Measurements from ENCODE around the gene RAB33B.
"Not testable (repeated sequence)": the region's sequence is repeated elsewhere in the genome, so short reads cannot be mapped to it uniquely, and the experiment has no call there.

RAB33B gene

DNA sequence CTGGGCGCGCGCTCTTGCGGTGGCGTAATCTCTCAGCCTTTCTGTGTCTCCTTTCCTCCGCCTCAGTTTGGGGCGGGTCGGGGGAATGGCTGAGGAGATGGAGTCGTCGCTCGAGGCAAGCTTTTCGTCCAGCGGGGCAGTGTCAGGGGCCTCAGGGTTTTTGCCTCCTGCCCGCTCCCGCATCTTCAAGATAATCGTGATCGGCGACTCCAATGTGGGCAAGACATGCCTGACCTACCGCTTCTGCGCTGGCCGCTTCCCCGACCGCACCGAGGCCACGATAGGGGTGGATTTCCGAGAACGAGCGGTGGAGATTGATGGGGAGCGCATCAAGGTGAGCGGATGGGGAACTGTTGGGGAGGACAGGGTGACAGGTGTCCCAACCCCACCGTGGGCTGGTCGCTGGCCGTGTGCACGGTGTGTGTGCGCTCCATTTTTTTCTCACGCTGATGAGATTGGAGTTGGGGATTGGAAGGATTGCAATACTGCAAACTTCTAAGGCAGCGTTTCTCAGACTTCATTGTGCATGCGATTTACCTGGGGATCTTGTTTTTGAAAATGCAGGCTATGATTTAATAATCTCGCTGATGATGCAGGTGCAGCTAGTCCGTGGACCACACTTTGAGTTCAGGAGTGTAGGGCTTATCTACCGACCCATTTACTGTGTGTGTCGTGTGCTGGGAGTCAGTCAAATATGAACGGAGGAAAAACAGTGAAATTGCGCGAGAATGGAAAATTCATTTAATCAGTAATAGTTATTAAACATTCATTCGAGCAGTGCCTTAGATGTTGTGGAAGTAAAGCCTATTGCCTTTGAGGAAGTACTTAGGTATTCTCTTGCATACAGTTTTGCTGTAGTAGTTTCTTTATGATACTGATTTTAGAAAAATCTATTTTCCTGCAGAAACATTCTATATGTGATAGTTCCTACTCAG is at the start of gene RAB33B:
Gene RAB33B, plus strand, starts transcription at position 11 of the 935 bp plus-strand sequence. Its CDS starts 75 bp downstream, at position 86.
- TF ChIP-seq, protein P1, sequence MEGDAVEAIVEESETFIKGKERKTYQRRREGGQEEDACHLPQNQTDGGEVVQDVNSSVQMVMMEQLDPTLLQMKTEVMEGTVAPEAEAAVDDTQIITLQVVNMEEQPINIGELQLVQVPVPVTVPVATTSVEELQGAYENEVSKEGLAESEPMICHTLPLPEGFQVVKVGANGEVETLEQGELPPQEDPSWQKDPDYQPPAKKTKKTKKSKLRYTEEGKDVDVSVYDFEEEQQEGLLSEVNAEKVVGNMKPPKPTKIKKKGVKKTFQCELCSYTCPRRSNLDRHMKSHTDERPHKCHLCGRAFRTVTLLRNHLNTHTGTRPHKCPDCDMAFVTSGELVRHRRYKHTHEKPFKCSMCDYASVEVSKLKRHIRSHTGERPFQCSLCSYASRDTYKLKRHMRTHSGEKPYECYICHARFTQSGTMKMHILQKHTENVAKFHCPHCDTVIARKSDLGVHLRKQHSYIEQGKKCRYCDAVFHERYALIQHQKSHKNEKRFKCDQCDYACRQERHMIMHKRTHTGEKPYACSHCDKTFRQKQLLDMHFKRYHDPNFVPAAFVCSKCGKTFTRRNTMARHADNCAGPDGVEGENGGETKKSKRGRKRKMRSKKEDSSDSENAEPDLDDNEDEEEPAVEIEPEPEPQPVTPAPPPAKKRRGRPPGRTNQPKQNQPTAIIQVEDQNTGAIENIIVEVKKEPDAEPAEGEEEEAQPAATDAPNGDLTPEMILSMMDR (IDR thresholded peaks at IDR 0.05; ENCODE audit: borderline replicate concordance, control extremely low read depth, extremely low read depth, insufficient read depth, missing control alignments), result no peak
- in situ Hi-C loops (cut with MboI; ENCODE audit: low sequenced_read_pairs, unreplicated experiment), result no loop called here
- no peak for DNase-seq (ENCODE audit: low spot score)

GRCh38 chr4:139410312-139410711 is 43.6 kb upstream of the RAB33B start:
- DNase-seq (ENCODE audit: low spot score), result no peak
- in situ Hi-C loops (cut with MboI; ENCODE audit: low sequenced_read_pairs, unreplicated experiment), result no loop called here
- TF ChIP-seq, protein P1 (IDR thresholded peaks at IDR 0.05; ENCODE audit: borderline replicate concordance, control extremely low read depth, extremely low read depth, insufficient read depth, missing control alignments), result no peak

- in situ Hi-C loops (cut with MboI; ENCODE audit: low sequenced_read_pairs, unreplicated experiment); DNase-seq (ENCODE audit: low spot score): not testable (repeated sequence)
These were observed 39.2 kb upstream of the RAB33B start for GRCh38 chr4:139414671-139415210.

GRCh38 chr4:139416073-139416673 is 37.7 kb upstream of the RAB33B start:
- TF ChIP-seq, protein P1 (IDR thresholded peaks at IDR 0.05; ENCODE audit: borderline replicate concordance, control extremely low read depth, extremely low read depth, insufficient read depth, missing control alignments), result peak; percentile 34

GRCh38 chr4:139419388-139419914 is 34.5 kb upstream of the RAB33B start:
- in situ Hi-C loops (cut with MboI; ENCODE audit: low sequenced_read_pairs, unreplicated experiment), result no loop called here
- TF ChIP-seq, protein P1 (IDR thresholded peaks at IDR 0.05; ENCODE audit: borderline replicate concordance, control extremely low read depth, extremely low read depth, insufficient read depth, missing control alignments), result no peak
- DNase-seq (ENCODE audit: low spot score), result no peak

More at GRCh38 chr4:139416073-139416673, 37.7 kb upstream of the RAB33B start:
- in situ Hi-C loops (cut with MboI; ENCODE audit: low sequenced_read_pairs, unreplicated experiment), result no loop called here
- DNase-seq (ENCODE audit: low spot score), result peak; percentile 32

DNA sequence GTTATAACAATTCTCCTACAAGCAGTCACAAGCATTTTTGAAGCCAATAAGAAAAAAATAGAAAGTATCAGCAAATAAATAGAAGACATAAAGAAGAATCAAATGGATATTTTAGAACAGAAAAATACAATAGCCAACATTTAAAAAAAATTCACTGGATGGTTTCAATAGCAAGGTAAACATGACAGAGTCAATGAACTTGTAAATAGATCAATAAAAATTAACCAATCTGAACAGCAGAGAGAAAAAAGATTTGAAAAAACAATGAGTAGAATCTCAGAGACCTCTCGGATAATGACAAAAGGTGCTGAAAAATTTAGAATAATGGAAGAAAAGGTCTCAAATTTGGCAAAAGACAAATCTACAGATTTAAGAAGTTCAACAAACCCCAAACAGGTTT is 33.3 kb upstream of the RAB33B start:
- no peak for DNase-seq (ENCODE audit: low spot score)
- TF ChIP-seq, protein P1 (IDR thresholded peaks at IDR 0.05; ENCODE audit: borderline replicate concordance, control extremely low read depth, extremely low read depth, insufficient read depth, missing control alignments), result no peak
- in situ Hi-C loops (cut with MboI; ENCODE audit: low sequenced_read_pairs, unreplicated experiment), result no loop called here

Data from GM13976 (cell line).